ENCODE measurements around the gene RAB19. TPM values are rescaled to one million over a fixed set of nuclear protein-coding genes. Genes with fewer than 3 reads are reported as not detected.

The RAB19 gene
- total and polyA plus RNA-seq, 7 donors: 1.8 to 8.2 (median 3.0) TPM; not detected in 4

DNA sequence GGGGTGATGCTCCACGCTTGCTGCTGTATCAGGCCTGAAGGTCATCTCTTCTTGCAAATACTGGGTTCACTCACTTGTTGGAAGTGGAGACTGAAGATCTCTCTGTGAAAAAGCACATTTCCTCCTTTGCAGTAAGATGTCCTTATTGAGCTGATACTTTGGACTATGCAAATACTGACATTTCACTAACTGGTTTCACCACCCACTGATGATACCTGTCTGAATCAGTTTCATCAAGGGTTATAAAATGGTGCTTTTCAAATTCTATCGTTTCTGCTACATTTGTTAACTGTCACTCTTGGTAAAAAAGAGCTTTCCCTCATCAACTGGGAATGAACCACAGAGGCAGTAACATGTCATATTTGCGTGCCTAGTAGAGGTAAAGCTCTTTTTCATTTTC, 35.5 kb downstream of the RAB19 start:
- H3K36me3 ChIP-seq: no peaks in the 10 kb centered on the region
- no peak for DNase-seq

DNA sequence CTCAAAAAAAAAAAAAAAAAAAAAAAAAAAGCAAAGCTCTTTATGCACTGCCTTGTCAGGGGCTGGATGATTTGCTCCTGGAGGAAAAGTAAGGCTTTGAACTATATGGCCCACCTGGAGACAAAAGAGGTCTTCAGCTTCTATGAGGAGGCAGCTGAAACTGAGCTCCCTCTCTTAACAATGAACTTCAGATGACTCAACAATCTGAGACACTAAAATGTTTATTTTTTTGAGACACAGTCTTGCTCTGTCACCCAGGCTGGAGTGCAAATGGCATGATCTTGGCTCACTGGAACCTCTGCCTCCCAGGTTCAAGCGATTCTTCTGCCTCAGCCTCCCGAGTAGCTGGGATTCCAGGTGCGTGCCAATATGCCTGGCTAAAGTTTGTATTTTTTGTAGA, 36.7 kb downstream of the RAB19 start:
- TF ChIP-seq EP300 (IDR thresholded peaks at IDR 0.05): no peak
- TF ChIP-seq POLR2AphosphoS5 (IDR thresholded peaks at IDR 0.05): no peak
- TF ChIP-seq, protein P1, sequence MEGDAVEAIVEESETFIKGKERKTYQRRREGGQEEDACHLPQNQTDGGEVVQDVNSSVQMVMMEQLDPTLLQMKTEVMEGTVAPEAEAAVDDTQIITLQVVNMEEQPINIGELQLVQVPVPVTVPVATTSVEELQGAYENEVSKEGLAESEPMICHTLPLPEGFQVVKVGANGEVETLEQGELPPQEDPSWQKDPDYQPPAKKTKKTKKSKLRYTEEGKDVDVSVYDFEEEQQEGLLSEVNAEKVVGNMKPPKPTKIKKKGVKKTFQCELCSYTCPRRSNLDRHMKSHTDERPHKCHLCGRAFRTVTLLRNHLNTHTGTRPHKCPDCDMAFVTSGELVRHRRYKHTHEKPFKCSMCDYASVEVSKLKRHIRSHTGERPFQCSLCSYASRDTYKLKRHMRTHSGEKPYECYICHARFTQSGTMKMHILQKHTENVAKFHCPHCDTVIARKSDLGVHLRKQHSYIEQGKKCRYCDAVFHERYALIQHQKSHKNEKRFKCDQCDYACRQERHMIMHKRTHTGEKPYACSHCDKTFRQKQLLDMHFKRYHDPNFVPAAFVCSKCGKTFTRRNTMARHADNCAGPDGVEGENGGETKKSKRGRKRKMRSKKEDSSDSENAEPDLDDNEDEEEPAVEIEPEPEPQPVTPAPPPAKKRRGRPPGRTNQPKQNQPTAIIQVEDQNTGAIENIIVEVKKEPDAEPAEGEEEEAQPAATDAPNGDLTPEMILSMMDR (IDR thresholded peaks at IDR 0.05): no peak
- TF ChIP-seq POLR2A (IDR thresholded peaks at IDR 0.05): no peak

More for the DNA sequence above, 35.5 kb downstream of the RAB19 start:
- no peak overlapping the region for H3K27ac ChIP-seq
- WGBS, 2 donors: 30 to 73% methylated on average over 3 of the region's 3 CpGs
- intact Hi-C loops (cut with DNase I): no loop called here
- no peaks in the 10 kb centered on the region for H3K27me3 ChIP-seq
- H3K4me3 ChIP-seq: no peak overlapping the region
- H3K4me1 ChIP-seq: no peaks in the 10 kb centered on the region
- TF ChIP-seq EP300 (IDR thresholded peaks at IDR 0.05): no peak
- no peak for TF ChIP-seq POLR2AphosphoS5 (IDR thresholded peaks at IDR 0.05)
- TF ChIP-seq, protein P1 (IDR thresholded peaks at IDR 0.05): no peak
- no peak for TF ChIP-seq POLR2A (IDR thresholded peaks at IDR 0.05)
- H3K9me3 ChIP-seq: no peaks in the 10 kb centered on the region

DNA sequence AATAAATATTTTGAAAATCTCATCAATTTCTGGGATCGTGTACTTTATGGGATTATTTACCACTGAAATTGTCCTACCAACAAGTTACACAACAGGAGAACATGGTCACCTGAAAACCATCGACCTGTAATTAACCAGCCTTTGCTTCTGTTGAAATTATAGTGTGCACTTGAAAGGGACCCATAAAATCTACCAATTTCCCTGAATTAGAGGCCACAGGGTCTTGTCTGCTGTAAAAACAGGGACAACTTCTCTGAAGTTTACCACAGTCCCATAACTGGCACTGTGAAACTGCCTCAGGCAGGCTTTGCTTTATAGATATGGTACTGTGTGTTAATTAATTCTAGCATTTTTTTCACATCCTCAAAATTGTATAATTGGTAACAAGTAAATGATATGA, 37.7 kb downstream of the RAB19 start:
- no peak for DNase-seq
- Histone ChIP-seq H3K4me1 (no peaks in the 10 kb centered on the region), H3K4me3 (no peak overlapping the region), H3K9me3 (no peaks in the 10 kb centered on the region), H3K36me3 (no peaks in the 10 kb centered on the region), H3K27ac (no peak overlapping the region), H3K27me3 (no peaks in the 10 kb centered on the region)
- TF ChIP-seq POLR2AphosphoS5 (IDR thresholded peaks at IDR 0.05) (no peak), POLR2A (IDR thresholded peaks at IDR 0.05) (no peak), EP300 (IDR thresholded peaks at IDR 0.05) (no peak)
- TF ChIP-seq, protein P1 (IDR thresholded peaks at IDR 0.05): no peak
- 43 to 75% methylated on average over 2 of the region's 2 CpGs for WGBS, 2 donors
- intact Hi-C loops (cut with DNase I): no loop called here

More for the DNA sequence above, 36.7 kb downstream of the RAB19 start:
- Histone ChIP-seq H3K36me3 (no peaks in the 10 kb centered on the region), H3K9me3 (no peaks in the 10 kb centered on the region), H3K27me3 (no peaks in the 10 kb centered on the region), H3K27ac (no peak overlapping the region), H3K4me1 (no peaks in the 10 kb centered on the region), H3K4me3 (no peak overlapping the region)
- intact Hi-C loops (cut with DNase I): no loop called here
- 92 to 94% methylated on average over 3 of the region's 3 CpGs for WGBS, 2 donors
- no peak for DNase-seq

DNA sequence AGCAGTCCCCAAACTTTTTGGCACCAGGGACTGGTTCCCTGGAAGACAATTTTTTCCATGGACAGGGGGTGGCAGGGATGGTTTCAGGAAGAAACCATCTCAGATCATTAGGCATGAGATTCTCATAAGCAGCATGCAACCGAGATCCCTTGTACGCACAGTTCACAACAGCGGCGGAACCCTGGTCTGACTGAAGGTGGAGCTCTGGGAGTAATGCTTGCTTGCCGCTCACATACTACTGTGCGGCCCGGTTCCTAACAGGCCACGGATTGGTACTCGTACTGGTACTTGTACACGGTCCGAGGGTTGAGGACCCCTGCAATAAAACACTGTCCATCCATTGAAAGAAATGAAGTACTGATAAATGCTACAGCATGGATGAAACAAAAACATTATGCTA, 42.6 kb downstream of the RAB19 start:
- H3K4me3 ChIP-seq: no peak overlapping the region
- H3K36me3 ChIP-seq: peaks cover 0 to 2% (median 0%) of the 10 kb centered on the region in 4 donors
- no peaks in the 10 kb centered on the region for H3K27me3 ChIP-seq
- DNase-seq: peak; percentile 48
- TF ChIP-seq, protein P1 (IDR thresholded peaks at IDR 0.05): no peak
- no peak for TF ChIP-seq EP300 (IDR thresholded peaks at IDR 0.05)
- no peak for TF ChIP-seq POLR2A (IDR thresholded peaks at IDR 0.05)
- TF ChIP-seq POLR2AphosphoS5 (IDR thresholded peaks at IDR 0.05): no peak
- intact Hi-C loops (cut with DNase I): no loop called here
- H3K4me1 ChIP-seq: no peaks in the 10 kb centered on the region
- no peak overlapping the region for H3K27ac ChIP-seq
- H3K9me3 ChIP-seq: no peaks in the 10 kb centered on the region
- 88 to 96% methylated on average over 11 of the region's 11 CpGs for WGBS, 2 donors

DNA sequence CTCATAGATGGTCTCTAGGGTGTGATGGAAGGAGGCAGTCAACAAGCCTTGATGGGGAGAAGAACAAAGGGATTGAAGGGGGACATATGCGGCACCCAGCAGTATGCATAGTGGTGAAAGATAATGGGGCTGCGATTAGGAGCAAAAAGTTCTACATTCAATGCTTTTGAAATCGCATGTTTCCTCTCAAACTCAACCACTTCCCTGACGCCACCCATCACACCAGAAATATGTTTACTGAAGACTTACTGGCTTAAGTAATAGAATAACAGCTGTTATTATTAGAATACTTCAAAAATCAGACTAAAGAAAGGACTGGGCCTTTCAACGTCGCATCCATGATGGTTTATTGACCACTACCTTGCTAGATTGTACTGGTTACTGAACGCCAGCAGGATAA, 44.0 kb downstream of the RAB19 start:
- WGBS, 2 donors: 75 to 90% methylated on average over 7 of the region's 7 CpGs
- intact Hi-C loops (cut with DNase I): no loop called here
- peaks cover 2 to 5% (median 3%) of the 10 kb centered on the region in 4 donors for H3K36me3 ChIP-seq
- H3K9me3 ChIP-seq: no peaks in the 10 kb centered on the region
- DNase-seq: peak; percentile 5
- TF ChIP-seq, protein P1 (IDR thresholded peaks at IDR 0.05): no peak
- no peak for TF ChIP-seq POLR2A (IDR thresholded peaks at IDR 0.05)
- TF ChIP-seq EP300 (IDR thresholded peaks at IDR 0.05): no peak
- no peak for TF ChIP-seq POLR2AphosphoS5 (IDR thresholded peaks at IDR 0.05)
- no peak overlapping the region for H3K4me3 ChIP-seq
- H3K27ac ChIP-seq: no peak overlapping the region
- no peaks in the 10 kb centered on the region for H3K27me3 ChIP-seq
- H3K4me1 ChIP-seq: no peaks in the 10 kb centered on the region
